Osteoblast (primary cell): Measurements from ENCODE around the gene FARP1. TPM values are rescaled to one million over a fixed set of nuclear protein-coding genes. Genes with fewer than 3 reads are reported as not detected.

Experiments used
- DNase-seq: peaks from one replicate; pipeline ENCODE4 v3.0.0; 2011; ENCODE audit warnings: low spot score, mixed read lengths; ENCODE audit not compliant: insufficient read length; ENCODE audit errors: missing footprints
- H2AFZ ChIP-seq: 2 replicates; pipeline ENCODE4 v1.6.0; 2011; ENCODE audit warnings: mild to moderate bottlenecking, low read length
- H3K27ac ChIP-seq: 2 replicates; pipeline ENCODE4 v1.5.1; 2011; ENCODE audit warnings: mild to moderate bottlenecking, low read depth, low read length, moderate library complexity
- H3K27me3 ChIP-seq: 2 replicates; pipeline ENCODE4 v1.6.0; 2012; ENCODE audit warnings: mild to moderate bottlenecking, control low read depth, inconsistent platforms, low read length, moderate library complexity; ENCODE audit not compliant: insufficient read depth
- H3K36me3 ChIP-seq: 2 replicates; pipeline ENCODE4 v1.5.1; 2011; ENCODE audit warnings: mild to moderate bottlenecking, low read length, control low read depth, moderate library complexity; ENCODE audit not compliant: insufficient read depth
- H3K4me1 ChIP-seq: 2 replicates; pipeline ENCODE4 v1.5.1; 2011; ENCODE audit warnings: mild to moderate bottlenecking, low read length, control low read depth, moderate library complexity; ENCODE audit not compliant: insufficient read depth
- H3K4me2 ChIP-seq: 2 replicates; pipeline ENCODE4 v1.6.0; 2011; ENCODE audit warnings: mild to moderate bottlenecking, low read length; ENCODE audit not compliant: insufficient read depth
- H3K4me3 ChIP-seq: fragments of 200-600 bp; sonication (generic); 3 replicates; pipeline ENCODE4 v1.5.1; 2012; ENCODE audit warnings: mild to moderate bottlenecking, low read length, inconsistent platforms; ENCODE audit not compliant: insufficient read depth
- H3K79me2 ChIP-seq: 2 replicates; pipeline ENCODE4 v1.6.0; 2012; ENCODE audit warnings: mild to moderate bottlenecking, low read length, control low read depth, inconsistent platforms; ENCODE audit not compliant: insufficient read depth
- H3K9me3 ChIP-seq: 2 replicates; pipeline ENCODE4 v1.5.1; 2011; ENCODE audit warnings: low read depth, low read length, control low read depth
- H4K20me1 ChIP-seq: 2 replicates; pipeline ENCODE4 v1.6.0; 2012; ENCODE audit warnings: mild to moderate bottlenecking, low read length, control low read depth; ENCODE audit not compliant: insufficient read depth
- total RNA-seq: library from RNA; depleted of rRNA; stranded (reverse); fragments of >200 nt; gene quantifications from 2 replicates; pipeline ENCODE4 v1.2.3, GENCODE V29; 2012
- TF ChIP-seq, protein P1 (sequence below): IDR thresholded peaks from 2 replicates; pipeline ENCODE4 v1.5.1; 2011; ENCODE audit warnings: mild to moderate bottlenecking, low read depth, low read length, moderate library complexity; ENCODE audit errors: extremely low read depth

Gene FARP1
- total RNA-seq, 1 donor = 36.2 TPM

DNA sequence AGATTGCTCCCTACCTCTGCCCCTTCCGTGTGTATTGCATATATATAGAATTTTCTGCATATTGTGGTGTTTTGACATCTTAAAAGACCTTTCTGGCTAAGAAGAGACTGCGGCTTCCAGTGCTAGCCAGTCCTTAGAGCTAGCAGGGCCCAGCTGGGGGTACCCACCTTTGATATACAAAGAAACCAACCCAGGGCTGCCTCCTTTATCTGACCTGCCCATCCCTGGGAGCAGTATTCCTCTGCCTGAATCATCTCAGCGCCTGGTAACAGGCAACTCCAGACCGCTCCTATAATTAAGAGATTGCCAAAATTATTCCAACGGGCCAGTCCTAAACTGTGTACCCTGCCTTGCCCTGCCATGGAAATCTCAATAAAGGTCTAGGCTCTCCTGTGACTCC is 220.4 kb downstream of the FARP1 start:
- H2AFZ ChIP-seq = no peak overlapping the region
- H3K4me2 ChIP-seq = no peak overlapping the region
- TF ChIP-seq, protein P1, sequence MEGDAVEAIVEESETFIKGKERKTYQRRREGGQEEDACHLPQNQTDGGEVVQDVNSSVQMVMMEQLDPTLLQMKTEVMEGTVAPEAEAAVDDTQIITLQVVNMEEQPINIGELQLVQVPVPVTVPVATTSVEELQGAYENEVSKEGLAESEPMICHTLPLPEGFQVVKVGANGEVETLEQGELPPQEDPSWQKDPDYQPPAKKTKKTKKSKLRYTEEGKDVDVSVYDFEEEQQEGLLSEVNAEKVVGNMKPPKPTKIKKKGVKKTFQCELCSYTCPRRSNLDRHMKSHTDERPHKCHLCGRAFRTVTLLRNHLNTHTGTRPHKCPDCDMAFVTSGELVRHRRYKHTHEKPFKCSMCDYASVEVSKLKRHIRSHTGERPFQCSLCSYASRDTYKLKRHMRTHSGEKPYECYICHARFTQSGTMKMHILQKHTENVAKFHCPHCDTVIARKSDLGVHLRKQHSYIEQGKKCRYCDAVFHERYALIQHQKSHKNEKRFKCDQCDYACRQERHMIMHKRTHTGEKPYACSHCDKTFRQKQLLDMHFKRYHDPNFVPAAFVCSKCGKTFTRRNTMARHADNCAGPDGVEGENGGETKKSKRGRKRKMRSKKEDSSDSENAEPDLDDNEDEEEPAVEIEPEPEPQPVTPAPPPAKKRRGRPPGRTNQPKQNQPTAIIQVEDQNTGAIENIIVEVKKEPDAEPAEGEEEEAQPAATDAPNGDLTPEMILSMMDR = no peak
- no peaks in the 10 kb centered on the region for H3K27me3 ChIP-seq
- H3K9me3 ChIP-seq = no peaks in the 10 kb centered on the region
- no peak overlapping the region for H3K4me3 ChIP-seq
- H3K27ac ChIP-seq = no peak overlapping the region
- H3K36me3 ChIP-seq = peaks cover 7% of the 10 kb centered on the region
- no peaks in the 10 kb centered on the region for H3K4me1 ChIP-seq
- H4K20me1 ChIP-seq = peaks cover 20% of the 10 kb centered on the region
- no peak for DNase-seq
- peaks cover 37% of the 10 kb centered on the region for H3K79me2 ChIP-seq

- H3K27me3 ChIP-seq = no peaks in the 10 kb centered on the region
- no peak overlapping the region for H3K4me2 ChIP-seq
- H3K27ac ChIP-seq = no peak overlapping the region
- H3K9me3 ChIP-seq = no peaks in the 10 kb centered on the region
- H3K4me1 ChIP-seq = no peaks in the 10 kb centered on the region
- peaks cover 18% of the 10 kb centered on the region for H4K20me1 ChIP-seq
- H3K4me3 ChIP-seq = no peak overlapping the region
- no peak for DNase-seq
- H2AFZ ChIP-seq = no peak overlapping the region
- peaks cover 37% of the 10 kb centered on the region for H3K79me2 ChIP-seq
- TF ChIP-seq, protein P1 = no peak
- peaks cover 14% of the 10 kb centered on the region for H3K36me3 ChIP-seq
Observed at GRCh38 chr13:98364179-98364578, 221.3 kb downstream of the FARP1 start.

DNA sequence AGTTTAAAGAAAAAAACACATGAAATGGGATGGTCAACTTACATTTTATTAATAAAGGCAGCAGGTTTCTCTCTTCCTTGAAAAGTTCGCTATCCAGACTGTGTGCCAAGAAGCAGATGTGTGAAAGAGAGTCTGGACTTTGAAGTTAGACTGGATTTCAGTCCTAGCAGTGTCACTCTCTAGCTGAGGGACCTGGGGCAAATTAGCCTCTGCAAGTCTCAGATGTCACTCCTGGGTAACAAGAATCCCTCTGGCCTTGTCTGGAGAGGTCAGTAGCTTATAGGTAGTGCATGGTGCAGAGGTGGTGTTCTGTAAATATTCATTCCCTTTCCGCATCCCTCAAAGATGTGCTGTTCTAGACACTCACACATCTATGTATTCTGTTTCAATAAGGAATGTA is 221.8 kb downstream of the FARP1 start:
- Histone ChIP-seq H4K20me1 (peaks cover 18% of the 10 kb centered on the region), H3K9me3 (no peaks in the 10 kb centered on the region), H3K4me1 (no peaks in the 10 kb centered on the region), H3K27me3 (no peaks in the 10 kb centered on the region), H3K4me3 (no peak overlapping the region), H3K79me2 (peaks cover 33% of the 10 kb centered on the region), H3K4me2 (no peak overlapping the region), H2AFZ (no peak overlapping the region), H3K36me3 (peaks cover 15% of the 10 kb centered on the region), H3K27ac (no peak overlapping the region)
- TF ChIP-seq, protein P1 = no peak
- no peak for DNase-seq

- Histone ChIP-seq H3K4me2 (no peak overlapping the region), H3K4me3 (no peak overlapping the region), H3K27ac (no peak overlapping the region), H3K36me3 (peaks cover 15% of the 10 kb centered on the region), H3K79me2 (peaks cover 31% of the 10 kb centered on the region), H3K27me3 (no peaks in the 10 kb centered on the region), H3K4me1 (peaks cover 1% of the 10 kb centered on the region), H2AFZ (no peak overlapping the region), H4K20me1 (peaks cover 18% of the 10 kb centered on the region), H3K9me3 (no peaks in the 10 kb centered on the region)
- no peak for DNase-seq
- TF ChIP-seq, protein P1 = no peak
Observed at GRCh38 chr13:98365302-98365701, 222.4 kb downstream of the FARP1 start.
